ENCODE data around the gene UBE2H. TPM values are rescaled to one million over a fixed set of nuclear protein-coding genes. Genes with fewer than 3 reads are reported as not detected.

The UBE2H gene
- total RNA-seq, 1 experiment from 2014 or later = 115 TPM

DNA sequence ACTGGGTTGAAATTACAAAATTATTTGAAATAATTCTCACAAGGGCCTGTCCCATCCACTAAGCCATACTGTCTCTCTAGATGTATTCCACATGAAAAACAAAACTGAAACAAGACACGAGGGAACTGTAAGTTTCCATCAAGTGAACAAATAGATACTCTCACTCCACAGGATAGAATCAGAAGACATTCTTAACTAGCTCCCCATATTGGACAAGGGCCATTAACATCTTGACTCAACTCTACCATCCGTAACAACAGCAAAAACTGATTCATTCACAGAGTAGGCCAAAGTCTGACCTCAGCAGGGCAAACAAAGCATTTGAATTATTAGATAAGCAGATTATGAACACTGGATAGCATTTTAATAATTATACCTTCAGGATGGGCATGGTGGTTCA, 29.1 kb downstream of the UBE2H start:
- DNase-seq = no peak
- Mint-ChIP-seq H3K4me3 (ENCODE audit: low read depth, unreplicated experiment) (no peak overlapping the region), H3K27ac (ENCODE audit: unreplicated experiment) (no peak overlapping the region), H3K27me3 (ENCODE audit: unreplicated experiment) (no peaks in the 10 kb centered on the region), H3K36me3 (ENCODE audit: insufficient read depth, unreplicated experiment) (peaks cover 17% of the 10 kb centered on the region), H3K4me1 (ENCODE audit: low read depth, unreplicated experiment) (peaks cover 26% of the 10 kb centered on the region), H3K9me3 (ENCODE audit: low read depth, unreplicated experiment) (no peaks in the 10 kb centered on the region)
- intact Hi-C loops (cut with micrococcal nuclease; ENCODE audit: unreplicated experiment) = no loop called here
- CTCF ChIA-PET = no interaction called here
- no peak for TF ChIP-seq CTCF (IDR thresholded peaks at IDR 0.05; ENCODE audit: unreplicated experiment)
- no TSS peak for BruUV-seq (replicated peaks)

DNA sequence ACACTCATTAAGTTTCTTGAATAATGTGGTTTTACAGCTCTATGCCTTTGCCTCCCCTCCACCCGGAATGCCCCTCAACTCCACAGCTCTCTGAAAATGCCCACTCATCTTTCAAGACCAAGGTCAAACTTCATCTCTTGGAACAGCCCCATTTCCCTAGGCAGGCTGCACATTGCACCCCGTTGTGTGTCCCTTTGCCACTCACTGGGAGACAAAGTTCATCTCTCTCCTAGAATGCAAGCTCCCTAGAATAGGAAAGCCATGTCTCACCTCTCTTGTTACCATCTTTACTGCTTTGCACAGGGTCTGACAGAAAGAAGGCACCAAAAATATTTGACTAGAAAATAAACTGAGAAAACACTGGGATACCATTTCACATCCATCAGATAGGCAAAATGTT, 33.3 kb downstream of the UBE2H start:
- no peak for DNase-seq
- H3K36me3 Mint-ChIP-seq (ENCODE audit: insufficient read depth, unreplicated experiment) = peaks cover 15% of the 10 kb centered on the region
- CTCF ChIA-PET = interaction anchor here (0.7 to 1.9 kb wide), 2 partner anchors 13 to 53 kb away, joined by 4 to 7 read pairs; no protein-coding TSS in a partner anchor
- BruUV-seq (replicated peaks) = no TSS peak
- peaks cover 27% of the 10 kb centered on the region for H3K4me1 Mint-ChIP-seq (ENCODE audit: low read depth, unreplicated experiment)
- intact Hi-C loops (cut with micrococcal nuclease; ENCODE audit: unreplicated experiment) = no loop called here
- no peaks in the 10 kb centered on the region for H3K9me3 Mint-ChIP-seq (ENCODE audit: low read depth, unreplicated experiment)
- no peaks in the 10 kb centered on the region for H3K27me3 Mint-ChIP-seq (ENCODE audit: unreplicated experiment)
- no peak overlapping the region for H3K4me3 Mint-ChIP-seq (ENCODE audit: low read depth, unreplicated experiment)
- H3K27ac Mint-ChIP-seq (ENCODE audit: unreplicated experiment) = no peak overlapping the region
- TF ChIP-seq CTCF (IDR thresholded peaks at IDR 0.05; ENCODE audit: unreplicated experiment) = no peak

- intact Hi-C loops (cut with micrococcal nuclease; ENCODE audit: unreplicated experiment) = no loop called here
- DNase-seq = no peak
- Mint-ChIP-seq H3K4me1 (ENCODE audit: low read depth, unreplicated experiment) (peaks cover 22% of the 10 kb centered on the region), H3K27me3 (ENCODE audit: unreplicated experiment) (no peaks in the 10 kb centered on the region), H3K36me3 (ENCODE audit: insufficient read depth, unreplicated experiment) (peaks cover 15% of the 10 kb centered on the region), H3K27ac (ENCODE audit: unreplicated experiment) (no peak overlapping the region), H3K4me3 (ENCODE audit: low read depth, unreplicated experiment) (no peak overlapping the region), H3K9me3 (ENCODE audit: low read depth, unreplicated experiment) (no peaks in the 10 kb centered on the region)
- BruUV-seq (replicated peaks) = no TSS peak
- CTCF ChIA-PET = interaction anchor here (0.7 to 1.9 kb wide), 2 partner anchors 12 to 53 kb away, joined by 4 to 7 read pairs; no protein-coding TSS in a partner anchor
- TF ChIP-seq CTCF (IDR thresholded peaks at IDR 0.05; ENCODE audit: unreplicated experiment) = no peak
Observed at GRCh38 chr7:129918922-129919321, 33.8 kb downstream of the UBE2H start.

DNA sequence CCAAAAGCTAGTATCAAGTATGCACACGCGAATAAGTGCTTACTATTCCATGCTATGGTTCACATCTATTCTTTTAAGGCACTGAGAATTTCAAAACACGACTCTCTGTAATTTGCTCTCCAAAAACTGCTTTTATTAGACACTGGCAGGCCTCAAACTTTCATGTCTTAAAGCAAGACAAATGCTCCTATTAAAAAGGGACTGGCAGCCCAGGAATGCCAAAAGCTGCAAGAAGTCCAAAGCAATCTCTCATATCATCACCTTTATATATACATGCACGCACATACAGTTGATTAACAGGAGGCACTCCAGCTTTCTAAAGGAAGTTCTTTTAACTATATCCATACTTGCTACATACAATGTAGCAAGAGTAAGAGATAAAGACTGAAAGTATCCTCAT, 34.8 kb downstream of the UBE2H start:
- Mint-ChIP-seq H3K27me3 (ENCODE audit: unreplicated experiment) (no peaks in the 10 kb centered on the region), H3K9me3 (ENCODE audit: low read depth, unreplicated experiment) (no peaks in the 10 kb centered on the region), H3K36me3 (ENCODE audit: insufficient read depth, unreplicated experiment) (peaks cover 15% of the 10 kb centered on the region), H3K4me3 (ENCODE audit: low read depth, unreplicated experiment) (no peak overlapping the region), H3K4me1 (ENCODE audit: low read depth, unreplicated experiment) (peaks cover 17% of the 10 kb centered on the region), H3K27ac (ENCODE audit: unreplicated experiment) (no peak overlapping the region)
- intact Hi-C loops (cut with micrococcal nuclease; ENCODE audit: unreplicated experiment) = no loop called here
- DNase-seq = no peak
- CTCF ChIA-PET = interaction anchor here (0.7 kb wide), 1 partner anchor 91 kb away, joined by 3 read pairs; no protein-coding TSS in a partner anchor
- no peak for TF ChIP-seq CTCF (IDR thresholded peaks at IDR 0.05; ENCODE audit: unreplicated experiment)
- BruUV-seq (replicated peaks) = no TSS peak
